Spleen (tissue), 11 donors: ENCODE results near the gene WASHC3. TPM values are rescaled to one million over a fixed set of nuclear protein-coding genes. Genes with fewer than 3 reads are reported as not detected.

Source experiments
- DNase-seq: peaks from one replicate; pipeline ENCODE4 v3.0.0-alpha.2; 2020
- H3K27ac ChIP-seq, 8 donors: fragments of 200-600 bp; sonication (generic) in 7 of 8; 1 replicate in 4 of 8; 2 replicates in 4 of 8; pipeline versions ENCODE4 v1.5.0 to v1.8.0; 2016 to 2021; ENCODE audit warnings: inconsistent platforms in 4 of 8, mild to moderate bottlenecking in 4 of 8, moderate library complexity in 1 of 8
- H3K27me3 ChIP-seq, 7 donors: fragments of 200-600 bp; sonication (generic) in 6 of 7; replicated peaks in 1 of 7; 1 replicate in 4 of 7; 2 replicates in 3 of 7; pipeline versions ENCODE4 v1.5.0 to v1.8.0; 2016 to 2021; ENCODE audit warnings: inconsistent platforms in 3 of 7, mild to moderate bottlenecking in 1 of 7
- H3K36me3 ChIP-seq, 6 donors: fragments of 200-600 bp; sonication (generic) in 5 of 6; 1 replicate in 4 of 6; 2 replicates in 2 of 6; pipeline versions ENCODE4 v1.5.0 to v1.8.0; 2016 to 2021; ENCODE audit warnings: inconsistent platforms in 2 of 6
- H3K4me1 ChIP-seq, 6 donors: fragments of 200-600 bp; sonication (generic) in 5 of 6; 1 replicate in 3 of 6; 2 replicates in 3 of 6; pipeline versions ENCODE4 v1.5.0 to v1.8.0; 2016 to 2021; ENCODE audit warnings: inconsistent platforms in 3 of 6
- H3K4me3 ChIP-seq, 8 donors: fragments of 200-600 bp; sonication (generic) in 7 of 8; 1 replicate in 4 of 8; 2 replicates in 4 of 8; pipeline versions ENCODE4 v1.5.0 to v1.8.0; 2016 to 2021; ENCODE audit warnings: inconsistent platforms in 4 of 8, mild to moderate bottlenecking in 4 of 8, moderate library complexity in 2 of 8
- H3K9me3 ChIP-seq, 8 donors: fragments of 200-600 bp; sonication (generic) in 7 of 8; 1 replicate in 4 of 8; 2 replicates in 4 of 8; pipeline versions ENCODE4 v1.5.0 to v1.8.0; 2016 to 2021; ENCODE audit warnings: inconsistent platforms in 4 of 8
- CTCF ChIP-seq, 11 experiments: fragments of 200-600 bp in 7 of 11; fragments of 450-650 bp in 4 of 11; sonication (generic) in 4 of 11; IDR thresholded peaks in 8 of 11; conservative IDR thresholded peaks in 3 of 11; 1 replicate in 7 of 11; 2 replicates in 4 of 11; pipeline versions ENCODE4 v1.4.0 to v1.8.0; 2016 to 2021; ENCODE audit warnings: antibody characterized with exemption in 11 of 11, inconsistent platforms in 4 of 11, mild to moderate bottlenecking in 1 of 11
- POLR2A ChIP-seq, 3 donors: fragments of 450-650 bp; IDR thresholded peaks; one replicate each; pipeline ENCODE4 v1.5.1; 2017; ENCODE audit warnings: antibody characterized with exemption in 3 of 3, mild to moderate bottlenecking in 1 of 3
- POLR2AphosphoS5 ChIP-seq, 3 donors: sonication (generic); formaldehyde crosslinking; IDR thresholded peaks; one replicate each; pipeline ENCODE4 v1.5.1; 2017; ENCODE audit warnings: antibody characterized with exemption in 3 of 3
- WGBS, 5 donors: extraction: QIAGEN DNeasy Blood & Tissue Kit in 3 of 5; methylation state at CpG; one replicate each; pipeline versions ENCODE4 v1.1.5 to v1.1.7; 2013 to 2018; 5-methylcytosine and 5-hydroxymethylcytosine counted together
- intact Hi-C: fragments of 100-400 bp; cut with DNase I; formaldehyde crosslinking; loops from one replicate; pipeline ENCODE4 v1.15.0; 2023; ENCODE audit warnings: low total_unique reads
- polyA plus RNA-seq, 3 donors: library from polyadenylated mRNA; stranded (reverse); fragments of 200-250 nt; gene quantifications; one replicate each; pipeline ENCODE4 v1.2.1, GENCODE V29; 2013
- total RNA-seq, 7 donors: library from RNA; depleted of rRNA in 3 of 7; stranded (reverse); fragments of >200 nt in 3 of 7; fragmentation: NEBNext Ultra II Directional in 4 of 7; extraction: Animal tissue kit (Norgen Biotek cat#: 25700) in 4 of 7; gene quantifications; one replicate each; pipeline versions ENCODE4 v1.1.0 to v1.2.1, GENCODE V29; 2016 to 2021
- donor health status: healthy with polysubstance abuse.
- donor health status: DM: no; HTN: no; CAD: no; lungs with moderate emphysema.
- donor health status: DM: no; HTN: no; CAD: no.
- donor health status: Bipolar disorder and iron deficiency.
- donor health status: healthy.
- donor health status: DM: no; HTN: no; CAD: no.
- donor health status: DM: yes; HTN: yes; CAD: no.

The WASHC3 gene
- total and polyA plus RNA-seq, 10 donors, result 30.2 to 77.7 (median 48.3) TPM

GRCh38 chr12:102059343-102059742 is 2.4 kb downstream of the WASHC3 start:
- TF ChIP-seq POLR2AphosphoS5 (IDR thresholded peaks at IDR 0.05) (no peak), POLR2A (IDR thresholded peaks at IDR 0.05) (no peak), CTCF (IDR thresholded peaks at IDR 0.05 in 8 of 11, conservative IDR thresholded peaks at IDR 0.05 in 3 of 11) (no peak)
- H3K9me3 ChIP-seq, result no peaks in the 10 kb centered on the region
- no peak overlapping the region for H3K4me3 ChIP-seq
- no peak overlapping the region for H3K27ac ChIP-seq
- intact Hi-C loops, result no loop called here
- H3K36me3 ChIP-seq, result peaks cover 0 to 58% (median 12%) of the 10 kb centered on the region in 6 donors
- no peak for DNase-seq
- H3K27me3 ChIP-seq, result no peaks in the 10 kb centered on the region
- H3K4me1 ChIP-seq, result peaks cover 0 to 40% (median 11%) of the 10 kb centered on the region in 6 donors

GRCh38 chr12:102054345-102054744 is 7.4 kb downstream of the WASHC3 start:
- Histone ChIP-seq H3K4me3 (no peak overlapping the region), H3K27me3 (no peaks in the 10 kb centered on the region), H3K27ac (no peak overlapping the region), H3K36me3 (peaks cover 0 to 96% (median 35%) of the 10 kb centered on the region in 6 donors), H3K4me1 (peaks cover 0 to 37% (median 6%) of the 10 kb centered on the region in 6 donors), H3K9me3 (no peaks in the 10 kb centered on the region)
- WGBS, 5 donors, result 96 to 99% (median 97%) methylated on average over 4 of the region's 4 CpGs
- no peak for DNase-seq
- no peak for TF ChIP-seq CTCF (IDR thresholded peaks at IDR 0.05 in 8 of 11, conservative IDR thresholded peaks at IDR 0.05 in 3 of 11)
- TF ChIP-seq POLR2A (IDR thresholded peaks at IDR 0.05), result no peak
- intact Hi-C loops, result no loop called here

DNA sequence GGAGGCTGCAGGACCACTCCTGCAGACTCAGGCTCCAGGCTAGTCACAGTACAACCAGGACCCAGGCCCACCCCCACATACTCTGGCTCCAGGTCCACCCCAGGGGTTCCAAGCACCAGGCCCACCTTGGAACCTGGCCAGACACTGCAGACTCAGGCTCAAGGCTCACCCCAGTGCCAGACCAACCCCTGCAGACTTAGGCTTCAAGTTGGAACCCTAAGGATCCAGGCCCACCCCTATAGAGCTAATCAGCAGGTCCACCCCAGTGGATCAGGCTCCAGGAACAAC is 8.8 kb downstream of the WASHC3 start:
- no peak overlapping the region for H3K4me3 ChIP-seq
- TF ChIP-seq POLR2A (IDR thresholded peaks at IDR 0.05) (no peak), CTCF (IDR thresholded peaks at IDR 0.05 in 8 of 11, conservative IDR thresholded peaks at IDR 0.05 in 3 of 11) (no peak), POLR2AphosphoS5 (IDR thresholded peaks at IDR 0.05) (no peak)
- H3K36me3 ChIP-seq, result peaks cover 0 to 97% (median 39%) of the 10 kb centered on the region in 6 donors
- intact Hi-C loops, result no loop called here
- no peak overlapping the region for H3K27ac ChIP-seq
- DNase-seq, result no peak
- no peaks in the 10 kb centered on the region for H3K27me3 ChIP-seq
- no peaks in the 10 kb centered on the region for H3K9me3 ChIP-seq
- H3K4me1 ChIP-seq, result peaks cover 0 to 31% (median 6%) of the 10 kb centered on the region in 6 donors

- peak; percentile 63 for DNase-seq
- TF ChIP-seq POLR2A (IDR thresholded peaks at IDR 0.05) (no peak), POLR2AphosphoS5 (IDR thresholded peaks at IDR 0.05) (no peak), CTCF (IDR thresholded peaks at IDR 0.05 in 8 of 11, conservative IDR thresholded peaks at IDR 0.05 in 3 of 11) (no peak)
- no peak overlapping the region for H3K4me3 ChIP-seq
- no peaks in the 10 kb centered on the region for H3K9me3 ChIP-seq
- 90 to 98% (median 96%) methylated on average over 3 to 4 of the region's 4 CpGs for WGBS, 5 donors
- peaks cover 0 to 25% (median 6%) of the 10 kb centered on the region in 6 donors for H3K4me1 ChIP-seq
- H3K27ac ChIP-seq, result peak overlapping the region in 1 of 8 donors; percentile 27
- no peaks in the 10 kb centered on the region for H3K27me3 ChIP-seq
- peaks cover 0 to 100% (median 42%) of the 10 kb centered on the region in 6 donors for H3K36me3 ChIP-seq
- intact Hi-C loops, result no loop called here
These were observed 9.4 kb downstream of the WASHC3 start for GRCh38 chr12:102052192-102053061.
